GOT3 (cell line): ENCODE measurements around the gene FAM227A.
A peak's percentile ranks its signal among the peaks of the same experiment; 100 is the strongest.
"Not testable (repeated sequence)": the region's sequence is repeated elsewhere in the genome, so short reads cannot be mapped to it uniquely, and the experiment has no call there.

ENCODE experiments used
- DNase-seq: peaks from one replicate; lab custom pipeline; 2025; ENCODE audit warnings: mixed read lengths; lab: John Stamatoyannopoulos, UW

FAM227A gene

GRCh38 chr22:38611559-38611958, 44.6 kb downstream of the FAM227A start:
- DNase-seq = no peak

GRCh38 chr22:38610234-38610633, 46.0 kb downstream of the FAM227A start:
- no peak for DNase-seq

DNA sequence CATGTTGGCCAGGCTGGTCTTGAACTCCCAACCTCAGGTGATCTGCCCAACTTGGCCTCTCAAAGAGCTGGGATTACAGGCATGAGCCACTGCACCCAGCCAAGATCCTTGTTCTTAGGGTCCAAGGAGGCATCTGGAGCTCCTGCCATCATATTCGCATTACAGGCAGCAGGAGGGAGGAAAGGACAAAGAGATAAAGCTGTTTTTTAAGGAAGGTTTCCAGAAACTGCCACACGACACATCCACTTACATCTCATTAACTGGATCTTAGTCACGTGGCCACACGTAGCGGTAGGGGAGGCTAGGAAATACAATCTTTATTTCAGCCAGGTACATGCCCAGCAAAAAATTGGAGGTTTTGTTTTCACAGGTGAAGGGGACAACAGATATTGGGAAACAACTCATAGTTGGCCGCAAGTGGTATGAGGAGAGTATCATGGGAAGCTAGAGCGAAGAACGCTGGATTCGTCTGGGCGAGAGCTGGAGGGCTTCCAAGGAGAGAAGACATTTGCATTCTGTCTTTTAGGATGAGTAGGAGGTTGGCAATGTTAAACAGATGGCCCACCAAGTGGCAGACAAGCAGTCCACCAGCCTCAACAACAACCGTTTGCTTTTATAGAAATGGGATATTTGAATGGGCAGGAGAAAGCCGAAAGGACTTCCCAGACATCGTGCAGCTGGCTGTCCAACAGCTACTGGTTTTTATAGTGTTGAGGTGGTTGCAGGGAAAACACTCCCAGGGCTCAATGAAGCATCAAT, 47.0 kb downstream of the FAM227A start:
- DNase-seq = no peak

GRCh38 chr22:38607680-38608079, 48.5 kb downstream of the FAM227A start:
- DNase-seq = no peak

- no peak for DNase-seq
These were observed 54.0 kb downstream of the FAM227A start for GRCh38 chr22:38602166-38602565.

- no peak for DNase-seq
These were observed 54.9 kb downstream of the FAM227A start for GRCh38 chr22:38601221-38601764.

- no peak for DNase-seq
These were observed 56.7 kb downstream of the FAM227A start for GRCh38 chr22:38599466-38599865.

- not testable (repeated sequence) for DNase-seq
These were observed 73.3 kb downstream of the FAM227A start for GRCh38 chr22:38582923-38583322.

DNA sequence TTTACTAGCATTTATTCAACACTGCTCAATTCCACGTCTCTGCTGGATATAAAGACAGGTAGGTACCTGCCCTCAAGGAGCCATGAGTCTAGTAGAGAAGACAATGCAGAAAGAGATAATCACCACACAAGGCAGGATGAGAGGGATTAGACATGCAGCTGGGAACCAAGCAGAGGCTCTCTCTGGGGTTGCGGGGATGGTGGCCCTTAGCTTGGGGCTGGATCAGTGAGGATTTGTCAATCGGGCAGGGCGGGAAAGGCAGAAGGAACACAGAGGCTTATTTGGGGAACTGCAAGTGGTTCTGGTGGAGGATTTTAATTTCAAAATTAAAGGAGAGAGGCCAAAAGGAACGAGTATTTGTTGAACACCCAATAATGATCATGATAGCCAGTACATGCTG, 77.7 kb downstream of the FAM227A start:
- no peak for DNase-seq

- no peak for DNase-seq
These were observed 84.1 kb downstream of the FAM227A start for GRCh38 chr22:38572065-38572464.

- no peak for DNase-seq
These were observed 85.3 kb downstream of the FAM227A start for GRCh38 chr22:38570779-38571364.

DNA sequence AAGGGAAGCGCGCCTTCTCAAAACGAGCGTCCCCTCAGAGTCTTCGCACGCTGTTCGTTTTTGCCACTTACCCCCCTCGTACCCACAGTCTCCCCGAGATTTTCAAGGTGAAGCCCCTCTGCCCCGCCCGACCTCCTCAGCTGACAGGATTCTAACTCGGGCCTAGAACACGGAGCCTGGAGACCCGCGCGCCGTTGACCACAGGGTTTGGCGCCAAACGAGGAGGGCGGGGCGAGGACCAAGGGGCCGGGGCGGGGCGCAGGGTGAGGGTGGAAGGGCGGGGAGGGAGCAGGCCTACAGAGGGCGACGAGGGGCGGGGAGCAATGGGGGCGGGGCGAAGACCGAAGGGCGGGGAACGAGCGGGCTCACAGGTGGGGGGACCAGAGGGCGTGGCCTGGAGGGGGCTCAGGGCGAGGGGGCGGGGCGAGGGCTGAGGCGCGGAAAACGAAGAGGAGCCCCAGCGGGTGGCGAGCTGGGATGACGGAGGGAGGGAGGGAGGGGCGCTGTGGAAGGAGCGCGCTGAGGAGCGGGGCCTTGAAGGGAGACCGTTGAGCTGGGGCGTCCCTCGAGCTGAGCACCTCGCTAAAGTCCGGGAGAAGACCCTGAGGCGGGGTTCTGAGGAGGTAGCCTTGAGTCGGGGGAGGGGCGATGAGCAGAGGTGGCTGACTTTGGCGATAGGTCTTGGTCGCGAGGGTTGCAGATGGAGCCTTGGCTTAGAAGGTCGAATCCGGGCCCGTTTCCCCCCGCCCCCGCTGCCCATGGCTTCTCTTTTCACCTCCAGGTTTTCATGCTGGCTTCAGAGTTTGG, 86.0 kb downstream of the FAM227A start, which contains the start of gene DMC1:
Gene DMC1 (minus strand): TSS at position 212 of the 807 bp plus-strand sequence. CDS start 1,927 bp downstream, outside the sequence.
- DNase-seq = peak; percentile 85

DNA sequence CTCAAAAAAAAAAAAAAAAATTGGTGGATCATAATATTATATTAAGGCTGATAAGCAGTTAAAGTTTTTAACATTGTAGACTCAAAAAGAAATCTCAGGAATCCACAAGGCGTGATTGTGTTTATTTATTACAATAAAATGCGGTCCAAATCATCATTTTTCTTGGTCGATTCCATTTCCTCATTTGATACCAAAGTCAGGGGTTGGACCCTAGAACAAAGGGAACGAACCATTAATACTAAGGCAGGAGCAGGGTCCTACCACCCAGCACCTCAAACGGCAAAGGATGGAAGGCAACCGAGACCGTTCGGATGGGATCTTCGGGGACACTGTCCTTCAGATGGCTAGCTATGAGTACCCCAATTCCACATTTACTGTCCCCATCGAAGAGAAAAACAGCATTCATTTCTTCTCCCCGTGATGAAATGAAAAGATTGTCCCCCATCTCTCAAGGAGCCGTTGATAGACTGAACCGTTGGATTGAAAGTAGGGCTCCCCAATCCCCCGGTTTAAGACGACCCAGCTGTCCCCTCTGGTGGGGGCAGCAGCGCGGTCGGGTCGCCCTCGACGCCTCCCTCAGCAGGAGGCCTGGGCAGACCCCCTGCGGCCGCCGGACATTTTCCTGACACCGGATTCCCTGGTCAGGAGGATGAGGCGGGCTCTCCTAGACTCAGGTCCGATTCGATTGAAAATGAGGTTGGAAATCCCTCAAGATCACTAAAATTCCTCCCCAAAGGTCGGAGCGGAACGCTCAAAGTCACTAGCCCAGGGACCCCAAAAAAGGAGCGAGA, 86.8 kb downstream of the FAM227A start:
- no peak for DNase-seq

DNA sequence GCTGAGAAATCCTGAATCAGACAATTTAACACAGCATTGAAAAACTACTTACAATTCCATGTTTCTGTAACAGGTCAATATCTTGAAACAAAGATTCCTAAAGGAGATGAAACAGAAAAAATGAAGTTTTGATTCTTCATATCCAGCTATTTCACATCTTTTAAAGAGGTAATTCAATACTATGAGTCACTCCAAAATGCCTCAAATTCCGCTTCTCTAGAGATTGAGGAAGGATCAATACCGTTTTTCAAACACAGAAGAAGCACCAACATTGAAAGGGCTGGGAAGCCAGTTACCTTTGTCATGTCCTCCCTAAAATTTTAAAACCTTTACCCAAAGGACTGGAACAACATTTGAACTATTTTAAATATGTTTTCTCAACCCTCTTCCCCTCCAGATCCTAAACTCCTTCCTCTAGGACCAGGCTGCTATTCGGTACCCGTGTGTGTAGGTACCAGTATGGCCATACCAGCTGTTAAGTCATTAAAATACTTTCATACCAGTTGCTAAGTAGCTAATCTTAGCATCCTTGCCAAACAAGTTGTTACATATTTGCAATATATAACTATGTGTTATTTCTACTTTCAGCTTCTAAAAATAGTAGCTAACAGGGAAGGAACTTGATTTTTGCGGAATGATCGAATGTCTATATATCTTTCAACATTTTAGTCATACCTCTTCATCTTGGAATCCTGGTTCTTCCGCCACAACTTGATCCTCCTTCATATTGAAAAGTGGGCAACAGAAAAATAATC, 88.5 kb downstream of the FAM227A start:
- no peak for DNase-seq

- DNase-seq = no peak
These were observed 89.3 kb downstream of the FAM227A start for GRCh38 chr22:38566726-38567504.

- DNase-seq = no peak
These were observed 90.8 kb downstream of the FAM227A start for GRCh38 chr22:38565441-38565840.

- no peak for DNase-seq
These were observed 91.5 kb downstream of the FAM227A start for GRCh38 chr22:38564669-38565068.

- DNase-seq = no peak
These were observed 101.9 kb downstream of the FAM227A start for GRCh38 chr22:38554281-38554680.

- no peak for DNase-seq
These were observed 106.9 kb downstream of the FAM227A start for GRCh38 chr22:38549101-38549894.
